HepG2 (cell line): ENCODE data around the gene ANKRD53. TPM values are rescaled to one million over a fixed set of nuclear protein-coding genes. Genes with fewer than 3 reads are reported as not detected.
"Not testable (repeated sequence)": the region's sequence is repeated elsewhere in the genome, so short reads cannot be mapped to it uniquely, and the experiment has no call there.

Experiments
- ATAC-seq: fragments of 200-7000 bp; cut with Tn5 transposase; 3 replicates; pipeline ENCODE4 v1.9.1; 2020; ENCODE audit warnings: mild to moderate bottlenecking, moderate library complexity
- BruUV-seq: library from RNA; stranded (reverse); fragments of 400-500 nt; replicated peaks from 2 replicates; lab custom pipeline; 2021; lab: Mats Ljungman, UMichigan
- CTCF ChIA-PET: fragments of 300-600 bp; formaldehyde crosslinking; extraction: SDS; loops from one replicate; lab custom pipeline; 2021; ENCODE audit warnings: low total read pairs, inconsistent platforms, low intra/inter-chr PET ratio; lab: Yijun Ruan, JAX
- POLR2A ChIA-PET: fragments of 350-600 bp; sonication (Branson Sonifier 250); formaldehyde crosslinking; loops from one replicate; lab custom pipeline; 2020; ENCODE audit warnings: antibody characterized with exemption, inconsistent platforms; lab: Yijun Ruan, JAX
- DNase-seq: peaks from one replicate; pipeline ENCODE4 v3.0.0-alpha.2; 2015; ENCODE audit warnings: low spot score
- FAIRE-seq: peaks from 3 replicates; lab custom pipeline; 2011; peaks lifted over from hg19 to GRCh38; lab: Jason Lieb, UNC
- H2AFZ ChIP-seq: one replicate; pipeline ENCODE4 v1.6.1; 2011; ENCODE audit warnings: low read length, inconsistent platforms
- H3K27ac ChIP-seq: fragments of 300-600 bp; 3 replicates; pipeline ENCODE4 v1.8.0; 2011; ENCODE audit warnings: mixed run types, mild to moderate bottlenecking, mixed read lengths, low read length, inconsistent platforms; ENCODE audit not compliant: insufficient read depth; ENCODE audit errors: extremely low read length
- H3K27me3 ChIP-seq, 2 experiments: fragments of 200-600 bp in 1 of 2; 2 replicates in 1 of 2; 3 replicates in 1 of 2; pipeline versions ENCODE4 v1.6.0 to v1.8.0; 2011; ENCODE audit warnings: low read length in 2 of 2, mild to moderate bottlenecking in 2 of 2, moderate library complexity in 2 of 2, inconsistent platforms in 1 of 2; ENCODE audit not compliant: insufficient read depth in 2 of 2, control insufficient read depth in 1 of 2
- H3K36me3 ChIP-seq, 2 experiments: fragments of 200-600 bp in 1 of 2; replicated peaks in 1 of 2; 2 replicates in 1 of 2; 3 replicates in 1 of 2; pipeline versions ENCODE4 v1.5.1 to v1.8.0; 2011; ENCODE audit warnings: low read length in 2 of 2, inconsistent platforms in 1 of 2; ENCODE audit not compliant: insufficient read depth in 2 of 2, control insufficient read depth in 1 of 2
- H3K4me1 ChIP-seq: 2 replicates; pipeline ENCODE4 v1.5.1; 2012; ENCODE audit warnings: low read length, inconsistent platforms; ENCODE audit not compliant: insufficient read depth
- H3K4me2 ChIP-seq: 2 replicates; pipeline ENCODE4 v1.6.0; 2011; ENCODE audit warnings: low read depth, low read length, inconsistent platforms
- H3K4me3 ChIP-seq, 3 experiments: fragments of 200-600 bp in 1 of 3; sonication (generic), shearing (Covaris generic) in 1 of 3; replicated peaks in 1 of 3; 2 replicates each; pipeline ENCODE4 v1.5.1; 2011 to 2016; ENCODE audit warnings: low read length in 3 of 3, inconsistent platforms in 2 of 3, low read depth in 2 of 3, mild to moderate bottlenecking in 2 of 3, control low read depth in 1 of 3, mixed read lengths in 1 of 3; ENCODE audit not compliant: insufficient read depth in 1 of 3
- H3K79me2 ChIP-seq: one replicate; pipeline ENCODE4 v1.6.1; 2011; ENCODE audit warnings: low read length, inconsistent platforms; ENCODE audit not compliant: insufficient read depth
- H3K9ac ChIP-seq: 2 replicates; pipeline ENCODE4 v1.6.0; 2011; ENCODE audit warnings: mild to moderate bottlenecking, low read depth, low read length, inconsistent platforms; ENCODE audit not compliant: insufficient read depth
- H3K9me3 ChIP-seq: 2 replicates; pipeline ENCODE4 v1.5.1; 2012; ENCODE audit warnings: mild to moderate bottlenecking, low read length
- H4K20me1 ChIP-seq: 2 replicates; pipeline ENCODE4 v1.6.0; 2011; ENCODE audit warnings: inconsistent platforms, mild to moderate bottlenecking, low read length, moderate library complexity; ENCODE audit not compliant: insufficient read depth
- ARID5B ChIP-seq: IDR thresholded peaks from 2 replicates; pipeline ENCODE4 v1.4.0; 2020; ENCODE audit warnings: mild to moderate bottlenecking, missing genetic modification reagents
- ATF7 ChIP-seq, 2 experiments: fragments of 450-650 bp in 1 of 2; sonication (generic) in 1 of 2; formaldehyde crosslinking in 1 of 2; IDR thresholded peaks; 2 replicates each; pipeline versions ENCODE4 v1.4.0 to v1.6.1; 2016 to 2020; ENCODE audit warnings: antibody characterized with exemption in 1 of 2, mild to moderate bottlenecking in 1 of 2, missing genetic modification reagents in 1 of 2
- CREB1 ChIP-seq, 2 experiments: fragments of 450-650 bp in 1 of 2; IDR thresholded peaks; 2 replicates each; pipeline ENCODE4 v1.6.1; 2016 to 2017; ENCODE audit warnings: control low read depth in 1 of 2, mild to moderate bottlenecking in 1 of 2, missing compliant biosample characterization in 1 of 2, missing genetic modification characterization in 1 of 2
- SATB2 ChIP-seq: sonication (generic); formaldehyde crosslinking; IDR thresholded peaks from 2 replicates; pipeline ENCODE4 v1.5.0; 2020; ENCODE audit warnings: missing genetic modification reagents
- WGBS: methylation state at CpG from one replicate; pipeline ENCODE4 v1.1.6; 2017; ENCODE audit warnings: low lambda C conversion rate; 5-methylcytosine and 5-hydroxymethylcytosine counted together
- in situ Hi-C: cut with HindIII; loops from 2 replicates; pipeline ENCODE4 v1.10.0; 2017; ENCODE audit warnings: low pct_unique_long_range_greater_than_20kb; ENCODE audit not compliant: extremely low pct_ligation_motif_present
- intact Hi-C: fragments of 100-400 bp; cut with micrococcal nuclease; formaldehyde crosslinking; loops from one replicate; pipeline ENCODE4 v1.10.0; 2022; ENCODE audit not compliant: unreplicated experiment
- polyA plus RNA-seq, 8 experiments: library from polyadenylated mRNA; depleted of rRNA in 3 of 8; stranded (reverse) in 7 of 8; unstranded in 1 of 8; fragments of >200 nt; fragmentation: Illumina TruSeq in 4 of 8; extraction: Trizol in 4 of 8; gene quantifications; 2 replicates each; pipeline versions ENCODE4 v1.2.1 to v1.2.3, GENCODE V29; 2011 to 2016; ENCODE audit warnings: low read depth in 4 of 8, missing spikeins in 1 of 8, mixed read lengths in 1 of 8; ENCODE audit not compliant: insufficient read depth in 1 of 8
- total RNA-seq, 5 experiments: library from RNA; depleted of rRNA; stranded (reverse); fragments of >200 nt; fragmentation: Illumina TruSeq; extraction: Trizol; gene quantifications; 2 replicates each; pipeline ENCODE4 v1.2.3, GENCODE V29; 2016; ENCODE audit warnings: low read depth in 1 of 5

ANKRD53 gene
- total and polyA plus RNA-seq, 2 of the 13 experiments (the other 11 are each of a cell fraction or from before 2014, with no cell fraction given): 0.15 TPM; not detected in 1

DNA sequence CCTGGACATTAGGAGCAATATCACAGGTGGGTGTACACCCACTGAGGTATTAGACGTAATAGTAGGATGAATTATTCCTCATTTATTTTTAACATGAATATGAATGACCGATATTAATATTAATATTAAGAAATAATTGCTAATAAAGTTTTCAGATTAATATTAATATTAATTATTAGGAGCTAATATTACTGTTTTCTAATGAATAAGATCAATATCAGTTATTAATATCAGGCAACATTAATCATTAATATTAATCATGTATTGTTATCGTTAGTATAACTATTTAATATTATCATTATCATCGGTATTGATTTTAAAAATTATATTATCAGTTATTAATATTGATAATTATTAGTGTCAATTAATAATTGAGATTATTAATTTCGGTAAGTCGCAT lies 41.6 kb downstream of the ANKRD53 start:
- H2AFZ ChIP-seq, H3K27me3 ChIP-seq, H3K4me2 ChIP-seq, intact Hi-C loops, BruUV-seq, CTCF ChIA-PET, H3K79me2 ChIP-seq, ATAC-seq, H3K9ac ChIP-seq, in situ Hi-C loops, H3K36me3 ChIP-seq, H3K4me3 ChIP-seq, H3K9me3 ChIP-seq, FAIRE-seq, H3K27ac ChIP-seq, H4K20me1 ChIP-seq, DNase-seq: not testable (repeated sequence)
- TF ChIP-seq SATB2 (CRISPR knock-in tag): 0 out of 2 replicates have a peak, but pooled peaks have one; percentile 25
- H3K4me1 ChIP-seq: peaks cover 16% of the 10 kb centered on the region
- POLR2A ChIA-PET: interaction anchor here (1.6 to 2.0 kb wide), 2 partner anchors 18 to 48 kb away, joined by 5 to 11 read pairs; no protein-coding TSS in a partner anchor
- WGBS: 64% methylated on average over 6 of the region's 6 CpGs

GRCh38 chr2:71021394-71021793 lies 43.0 kb downstream of the ANKRD53 start:
- H3K27ac ChIP-seq; CTCF ChIA-PET; H4K20me1 ChIP-seq; FAIRE-seq; H3K9me3 ChIP-seq; H2AFZ ChIP-seq; H3K9ac ChIP-seq; intact Hi-C loops; in situ Hi-C loops; H3K4me3 ChIP-seq; ATAC-seq; H3K79me2 ChIP-seq; TF ChIP-seq CREB1, ATF7 (CRISPR knock-in tag; IDR thresholded peaks at IDR 0.05): not testable (repeated sequence)
- Histone ChIP-seq H3K27me3 (peaks cover 0 to 12% of the 10 kb centered on the region in 2 experiments; a peak in 1 of 5 replicates), H3K4me1 (peaks cover 16% of the 10 kb centered on the region), H3K4me2 (peak overlapping the region; percentile 55)
- WGBS: 25% methylated on average over 14 of the region's 14 CpGs
- POLR2A ChIA-PET: interaction anchor here (0.9 to 2.5 kb wide), 4 partner anchors 14 to 47 kb away, joined by 3 to 11 read pairs (median 6); partner anchors contain the start of gene NAGK
- TF ChIP-seq CREB1 (IDR thresholded peaks at IDR 0.05) (peak; percentile 78), ARID5B (CRISPR knock-in tag) (0 out of 2 replicates have a peak, but pooled peaks have one; percentile 11), ATF7 (IDR thresholded peaks at IDR 0.05) (peak; percentile 70)
- TF ChIP-seq, all 625 proteins: peak for 3; not testable (repeated sequence) for 622
- BruUV-seq, DNase-seq, H3K36me3 ChIP-seq: not testable (repeated sequence)
